ENCODE data around the gene H2AZ2. TPM values are rescaled to one million over a fixed set of nuclear protein-coding genes. Genes with fewer than 3 reads are reported as not detected.
"Not testable (repeated sequence)": the region's sequence is repeated elsewhere in the genome, so short reads cannot be mapped to it uniquely, and the experiment has no call there.

Gene H2AZ2
- polyA plus RNA-seq, 1 donor from 2014 or later: 148 TPM

- Mint-ChIP-seq H3K36me3 (no peaks in the 10 kb centered on the region), H3K4me1 (peaks cover 12 to 20% (median 16%) of the 10 kb centered on the region in 3 donors), H3K27me3 (no peaks in the 10 kb centered on the region), H3K27ac (peak overlapping the region in 1 of 3 donors; percentile 91), H3K9me3 (no peaks in the 10 kb centered on the region), H3K4me3 (peak overlapping the region in 2 of 4 donors; percentile 41 to 73)
Observed at GRCh38 chr7:44793919-44794318, 54.0 kb downstream of the H2AZ2 start.

DNA sequence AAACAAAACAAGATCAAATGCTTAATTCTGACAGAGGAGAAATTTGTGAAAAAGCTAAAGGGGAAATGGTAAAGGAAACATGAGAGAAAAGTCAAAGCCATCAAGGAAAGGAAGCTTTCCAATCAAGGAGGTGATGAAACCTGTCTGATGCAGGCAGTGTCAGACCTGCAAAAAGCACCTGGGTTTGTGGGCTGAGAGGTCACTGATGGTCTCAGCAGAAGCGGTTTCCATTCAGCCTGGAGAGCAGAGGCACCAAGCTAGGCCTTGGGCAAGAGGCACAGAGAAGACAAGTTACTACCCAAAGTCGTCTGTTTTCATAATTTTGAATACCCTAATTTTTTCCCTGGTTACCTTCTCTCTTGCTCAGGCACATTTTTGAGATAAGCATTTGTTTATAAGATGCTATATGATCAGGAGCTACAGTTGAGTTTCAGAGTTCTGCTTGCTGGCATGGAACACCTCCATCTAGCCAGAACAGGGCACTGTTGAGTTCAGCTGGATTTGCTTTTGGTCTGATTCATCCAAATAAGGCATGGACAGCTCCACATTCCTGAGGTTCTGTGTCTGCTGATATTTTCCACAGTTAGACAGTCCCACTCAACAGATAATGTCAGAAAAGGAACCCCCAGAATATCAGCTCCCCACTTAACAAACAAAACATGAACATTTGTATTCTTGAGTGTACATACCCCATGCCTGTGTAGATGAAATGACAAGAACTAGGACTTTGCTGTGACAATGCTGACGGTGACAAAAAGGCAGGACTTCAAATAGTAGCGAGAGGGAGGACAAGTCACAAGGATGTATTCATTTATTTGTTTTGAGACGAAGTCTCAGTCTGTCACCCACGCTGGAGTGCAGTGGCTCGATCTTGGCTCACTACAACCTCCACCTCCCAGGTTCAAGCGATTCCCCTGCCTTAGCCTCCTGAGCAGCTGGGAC lies 56.3 kb downstream of the H2AZ2 start:
- H3K27me3 Mint-ChIP-seq: no peaks in the 10 kb centered on the region
- no peaks in the 10 kb centered on the region for H3K9me3 Mint-ChIP-seq
- H3K4me3 Mint-ChIP-seq: peak overlapping the region in 1 of 4 donors; percentile 16
- H3K27ac Mint-ChIP-seq: peak overlapping the region; percentile 8 to 88 (median 78)
- H3K36me3 Mint-ChIP-seq: no peaks in the 10 kb centered on the region
- H3K4me1 Mint-ChIP-seq: peaks cover 5 to 10% (median 8%) of the 10 kb centered on the region in 3 donors

DNA sequence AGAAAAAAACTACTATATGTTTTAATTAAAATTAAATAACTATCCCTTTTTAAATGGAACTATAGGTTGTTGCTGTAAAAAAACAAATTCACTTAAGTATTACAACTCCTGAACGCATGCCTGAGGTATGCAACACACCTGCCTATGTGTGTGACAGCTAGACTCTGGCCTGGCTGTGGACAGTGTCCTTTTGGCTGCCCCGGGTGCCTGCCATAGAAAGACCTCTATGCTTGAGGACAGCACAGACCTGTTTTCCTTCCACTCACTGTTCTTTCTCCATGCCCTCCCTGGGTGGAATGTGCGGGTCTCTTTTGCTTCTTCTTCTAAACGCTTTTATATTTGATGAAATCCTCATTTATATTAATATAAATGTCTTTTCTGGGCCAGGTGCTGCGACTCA lies 57.9 kb downstream of the H2AZ2 start:
- H3K4me3 Mint-ChIP-seq: no peak overlapping the region
- H3K27me3 Mint-ChIP-seq: no peaks in the 10 kb centered on the region
- no peaks in the 10 kb centered on the region for H3K9me3 Mint-ChIP-seq
- H3K36me3 Mint-ChIP-seq: no peaks in the 10 kb centered on the region
- H3K27ac Mint-ChIP-seq: no peak overlapping the region
- peaks cover 0 to 8% (median 8%) of the 10 kb centered on the region in 3 donors for H3K4me1 Mint-ChIP-seq

GRCh38 chr7:44787762-44788161 lies 60.1 kb downstream of the H2AZ2 start:
- no peak overlapping the region for H3K4me3 Mint-ChIP-seq
- H3K36me3 Mint-ChIP-seq: peaks cover 4% of the 10 kb centered on the region
- no peaks in the 10 kb centered on the region for H3K27me3 Mint-ChIP-seq
- H3K9me3 Mint-ChIP-seq: peaks cover 2 to 6% (median 4%) of the 10 kb centered on the region in 3 donors
- H3K27ac Mint-ChIP-seq: peak overlapping the region in 1 of 3 donors; percentile 72
- peaks cover 4 to 8% (median 8%) of the 10 kb centered on the region in 3 donors for H3K4me1 Mint-ChIP-seq

DNA sequence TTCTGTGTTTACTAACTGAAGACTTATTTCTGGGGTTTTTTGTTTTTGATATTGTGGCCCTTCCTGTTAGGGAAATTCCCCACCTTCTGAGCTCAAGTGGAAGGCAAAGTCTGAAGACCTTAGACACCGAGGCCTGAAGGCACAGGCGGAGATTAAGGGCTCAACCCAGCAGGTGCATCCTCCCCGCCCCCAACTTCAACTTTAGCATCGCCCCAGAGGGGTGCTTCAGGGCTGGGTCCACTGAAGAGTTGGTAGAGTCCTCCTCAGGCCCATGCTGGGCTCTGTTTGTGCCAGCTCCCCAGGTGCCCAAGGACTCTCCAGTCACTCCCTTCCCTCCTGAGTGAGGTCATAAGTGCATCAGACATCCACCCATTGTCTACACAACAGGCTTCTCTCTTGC lies 60.8 kb downstream of the H2AZ2 start:
- H3K4me1 Mint-ChIP-seq: peaks cover 4 to 8% (median 8%) of the 10 kb centered on the region in 3 donors
- H3K4me3 Mint-ChIP-seq: peak overlapping the region in 3 of 4 donors; percentile 15 to 88 (median 83)
- peaks cover 3% of the 10 kb centered on the region for H3K27me3 Mint-ChIP-seq
- H3K27ac Mint-ChIP-seq: peak overlapping the region; percentile 72 to 92 (median 83)
- H3K36me3 Mint-ChIP-seq: peaks cover 4% of the 10 kb centered on the region
- H3K9me3 Mint-ChIP-seq: peaks cover 2 to 7% (median 6%) of the 10 kb centered on the region in 3 donors

GRCh38 chr7:44785218-44785617 lies 62.7 kb downstream of the H2AZ2 start:
- H3K36me3 Mint-ChIP-seq, H3K4me1 Mint-ChIP-seq, H3K27me3 Mint-ChIP-seq, H3K9me3 Mint-ChIP-seq: not testable (repeated sequence)
- peak overlapping the region in 1 of 3 donors; percentile 91 for H3K27ac Mint-ChIP-seq
- H3K4me3 Mint-ChIP-seq: peak overlapping the region in 1 of 4 donors; percentile 17

- Mint-ChIP-seq H3K27me3 (peaks cover 3% of the 10 kb centered on the region), H3K27ac (peak overlapping the region in 1 of 3 donors; percentile 91), H3K9me3 (peaks cover 2 to 7% (median 6%) of the 10 kb centered on the region in 3 donors), H3K36me3 (peaks cover 4% of the 10 kb centered on the region), H3K4me3 (no peak overlapping the region), H3K4me1 (peaks cover 4 to 8% (median 8%) of the 10 kb centered on the region in 3 donors)
Observed at GRCh38 chr7:44784364-44784763, 63.5 kb downstream of the H2AZ2 start.

DNA sequence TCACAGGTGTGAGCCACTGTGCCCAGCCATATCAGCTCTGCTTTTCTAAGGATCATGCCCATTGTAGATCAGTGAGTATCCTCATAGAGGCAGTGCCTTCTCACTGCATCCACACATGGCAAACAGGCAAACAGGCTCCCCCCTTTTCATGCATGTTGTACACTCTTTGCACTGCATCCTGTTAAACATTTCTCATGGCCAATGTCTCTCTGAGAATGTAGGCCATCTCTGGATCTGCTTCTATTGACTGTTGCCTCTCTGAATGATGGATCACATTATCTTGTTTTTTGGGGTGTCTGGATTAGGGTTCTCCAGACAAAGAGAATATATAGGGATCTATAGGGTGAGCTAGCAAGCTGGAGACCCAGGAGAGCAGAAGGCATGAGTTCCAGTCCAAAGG lies 64.5 kb downstream of the H2AZ2 start:
- H3K36me3 Mint-ChIP-seq: peaks cover 4% of the 10 kb centered on the region
- peaks cover 2 to 7% (median 6%) of the 10 kb centered on the region in 3 donors for H3K9me3 Mint-ChIP-seq
- peaks cover 4 to 8% (median 8%) of the 10 kb centered on the region in 3 donors for H3K4me1 Mint-ChIP-seq
- peaks cover 3% of the 10 kb centered on the region for H3K27me3 Mint-ChIP-seq
- H3K4me3 Mint-ChIP-seq: no peak overlapping the region
- H3K27ac Mint-ChIP-seq: no peak overlapping the region

GRCh38 chr7:44782460-44782859 lies 65.4 kb downstream of the H2AZ2 start:
- peaks cover 2 to 7% (median 6%) of the 10 kb centered on the region in 3 donors for H3K9me3 Mint-ChIP-seq
- peaks cover 4 to 6% (median 5%) of the 10 kb centered on the region in 3 donors for H3K4me1 Mint-ChIP-seq
- peaks cover 4% of the 10 kb centered on the region for H3K36me3 Mint-ChIP-seq
- H3K27me3 Mint-ChIP-seq: peaks cover 3% of the 10 kb centered on the region
- no peak overlapping the region for H3K4me3 Mint-ChIP-seq
- H3K27ac Mint-ChIP-seq: no peak overlapping the region

Other genes starting within 250 kb of the H2AZ2 start
- 26.6 TPM for gene OGDH, start 241.5 kb downstream of the H2AZ2 start, polyA plus RNA-seq
- 15.5 TPM for gene ZMIZ2, start 99.2 kb downstream of the H2AZ2 start, polyA plus RNA-seq
- gene PPIA, start 51.4 kb downstream of the H2AZ2 start, polyA plus RNA-seq: 4,265 TPM
- gene PURB, start 37.4 kb upstream of the H2AZ2 start, polyA plus RNA-seq: 1.5 TPM
- gene MYO1G, start 130.9 kb upstream of the H2AZ2 start, polyA plus RNA-seq: 167 TPM
- gene CCM2, start 152.1 kb upstream of the H2AZ2 start, polyA plus RNA-seq: 81.8 TPM
- not detected for gene NACAD, start 240.9 kb upstream of the H2AZ2 start, polyA plus RNA-seq